PC-9 (cell line): ENCODE results near the gene DSG3. TPM values are rescaled to one million over a fixed set of nuclear protein-coding genes. Genes with fewer than 3 reads are reported as not detected.
"Not testable (repeated sequence)": the region's sequence is repeated elsewhere in the genome, so short reads cannot be mapped to it uniquely, and the experiment has no call there.

Source experiments
- BruUV-seq: library from RNA; stranded (reverse); fragments of 400-500 nt; replicated peaks from 2 replicates; lab custom pipeline; 2021; lab: Mats Ljungman, UMichigan
- CTCF ChIA-PET: fragments of 300-600 bp; sonication (Branson Sonifier 250); formaldehyde crosslinking; loops from one replicate; lab custom pipeline; 2022; ENCODE audit warnings: antibody characterized with exemption; lab: Charles Lee
- POLR2A ChIA-PET: fragments of 300-600 bp; sonication (Branson Sonifier 250); formaldehyde crosslinking; loops from one replicate; lab custom pipeline; 2022; ENCODE audit warnings: antibody characterized with exemption; ENCODE audit not compliant: unreplicated experiment; lab: Charles Lee
- DNase-seq, 2 experiments: peaks; one replicate each; pipeline versions ENCODE4 v3.0.0 to v3.0.0-alpha.2; 2015 to 2022; ENCODE audit warnings: mixed read lengths in 1 of 2
- H2AFZ ChIP-seq: fragments of 200-600 bp; sonication (generic); 2 replicates; pipeline ENCODE4 v1.8.1; 2017; ENCODE audit warnings: antibody characterized with exemption
- H3F3A ChIP-seq: fragments of 200-600 bp; sonication (generic); 2 replicates; pipeline ENCODE4 v1.8.1; 2017; ENCODE audit warnings: antibody characterized with exemption, mild to moderate bottlenecking, low read depth; ENCODE audit not compliant: insufficient read depth
- H3K27ac ChIP-seq: fragments of 200-600 bp; sonication (generic); 2 replicates; pipeline ENCODE4 v1.6.1; 2016; ENCODE audit warnings: mixed run types
- H3K27me3 ChIP-seq: fragments of 200-600 bp; sonication (generic); 2 replicates; pipeline ENCODE4 v1.6.1; 2016; ENCODE audit warnings: low read depth, mixed run types; ENCODE audit not compliant: insufficient read depth
- H3K36me3 ChIP-seq: fragments of 200-600 bp; sonication (generic); 2 replicates; pipeline ENCODE4 v1.6.1; 2016; ENCODE audit warnings: low read depth, mixed run types
- H3K4me1 ChIP-seq: fragments of 200-600 bp; sonication (generic); replicated peaks from 2 replicates; pipeline ENCODE4 v1.6.1; 2016; ENCODE audit warnings: mixed run types; ENCODE audit not compliant: insufficient read depth
- H3K4me2 ChIP-seq: fragments of 200-600 bp; sonication (generic); 2 replicates; pipeline ENCODE4 v1.6.1; 2017; ENCODE audit warnings: mixed run types
- H3K4me3 ChIP-seq: fragments of 200-600 bp; sonication (generic); 2 replicates; pipeline ENCODE4 v1.6.1; 2016; ENCODE audit warnings: mixed run types
- H3K79me2 ChIP-seq: fragments of 200-600 bp; sonication (generic); 2 replicates; pipeline ENCODE4 v1.6.1; 2017; ENCODE audit warnings: low read depth, mixed run types
- H3K9me2 ChIP-seq: fragments of 200-600 bp; sonication (generic); 2 replicates; pipeline ENCODE4 v1.8.1; 2017; ENCODE audit warnings: mild to moderate bottlenecking; ENCODE audit not compliant: insufficient read depth
- H3K9me3 ChIP-seq: fragments of 200-600 bp; sonication (generic); 2 replicates; pipeline ENCODE4 v1.8.1; 2016; ENCODE audit warnings: low read depth; ENCODE audit not compliant: insufficient read depth
- H4K20me1 ChIP-seq: fragments of 200-600 bp; sonication (generic); 2 replicates; pipeline ENCODE4 v1.8.1; 2017; ENCODE audit not compliant: insufficient read depth
- CTCF ChIP-seq: fragments of 200-600 bp; sonication (generic); conservative IDR thresholded peaks from 2 replicates; pipeline ENCODE4 v1.6.1; 2017; ENCODE audit warnings: mixed run types, antibody characterized with exemption, mild to moderate bottlenecking, moderate library complexity
- EZH2 ChIP-seq: fragments of 200-600 bp; sonication (generic); IDR thresholded peaks from 2 replicates; pipeline ENCODE4 v1.8.0; 2017; ENCODE audit warnings: antibody characterized with exemption, low read depth
- intact Hi-C: fragments of 100-400 bp; cut with micrococcal nuclease; formaldehyde crosslinking; loops from one replicate; pipeline ENCODE4 v1.10.0; 2022; ENCODE audit not compliant: unreplicated experiment
- total RNA-seq: library from RNA; stranded (reverse); gene quantifications from 2 replicates; pipeline ENCODE4 v1.2.3, GENCODE V29; 2021

The DSG3 gene
- total RNA-seq, 1 experiment from 2014 or later = 0.13 TPM

GRCh38 chr18:31493171-31493570, 45.6 kb downstream of the DSG3 start:
- intact Hi-C loops = loop anchor here (5.0 kb wide), 1 partner anchor 41 kb away; no protein-coding TSS in a partner anchor
- no TSS peak for BruUV-seq
- no peak for TF ChIP-seq EZH2
- TF ChIP-seq CTCF = no peak
- no peak overlapping the region for H2AFZ ChIP-seq
- no peaks in the 10 kb centered on the region for H3K36me3 ChIP-seq
- no peak overlapping the region for H3K4me3 ChIP-seq
- no peak for DNase-seq
- H3K27ac ChIP-seq = no peak overlapping the region
- ChIA-PET CTCF (no interaction called here), POLR2A (no interaction called here)
- peaks cover 36% of the 10 kb centered on the region for H3F3A ChIP-seq
- H3K4me2 ChIP-seq = no peak overlapping the region
- H3K79me2 ChIP-seq = no peaks in the 10 kb centered on the region
- H3K9me2 ChIP-seq = no peaks in the 10 kb centered on the region
- H3K4me1 ChIP-seq = peaks cover 45% of the 10 kb centered on the region
- H3K9me3 ChIP-seq = no peaks in the 10 kb centered on the region
- no peaks in the 10 kb centered on the region for H4K20me1 ChIP-seq
- H3K27me3 ChIP-seq = no peaks in the 10 kb centered on the region

- H4K20me1 ChIP-seq = no peaks in the 10 kb centered on the region
- no TSS peak for BruUV-seq
- POLR2A ChIA-PET = no interaction called here
- no peaks in the 10 kb centered on the region for H3K9me2 ChIP-seq
- intact Hi-C loops = loop anchor here (5.0 kb wide), 1 partner anchor 42 kb away; no protein-coding TSS in a partner anchor
- H3K4me2 ChIP-seq = no peak overlapping the region
- no peak overlapping the region for H2AFZ ChIP-seq
- TF ChIP-seq CTCF (no peak), EZH2 (no peak)
- no peak overlapping the region for H3K4me3 ChIP-seq
- DNase-seq = no peak
- H3F3A ChIP-seq = peaks cover 33% of the 10 kb centered on the region
- CTCF ChIA-PET = no interaction called here
- no peaks in the 10 kb centered on the region for H3K36me3 ChIP-seq
- H3K27ac ChIP-seq = no peak overlapping the region
- no peaks in the 10 kb centered on the region for H3K9me3 ChIP-seq
- peaks cover 38% of the 10 kb centered on the region for H3K4me1 ChIP-seq
- H3K79me2 ChIP-seq = peaks cover 7% of the 10 kb centered on the region
- H3K27me3 ChIP-seq = no peaks in the 10 kb centered on the region
Measured at GRCh38 chr18:31493941-31494340, 46.4 kb downstream of the DSG3 start.

- H3K27me3 ChIP-seq, H3K4me3 ChIP-seq, H3K36me3 ChIP-seq, H2AFZ ChIP-seq, CTCF ChIA-PET, DNase-seq, H3K4me2 ChIP-seq, H3K27ac ChIP-seq, H3K9me3 ChIP-seq, POLR2A ChIA-PET, BruUV-seq, H3K9me2 ChIP-seq, H4K20me1 ChIP-seq: not testable (repeated sequence)
- peaks cover 25% of the 10 kb centered on the region for H3F3A ChIP-seq
- peaks cover 37% of the 10 kb centered on the region for H3K4me1 ChIP-seq
- peaks cover 16% of the 10 kb centered on the region for H3K79me2 ChIP-seq
- intact Hi-C loops = loop anchor here (5.0 kb wide), 1 partner anchor 42 kb away; no protein-coding TSS in a partner anchor
Measured at GRCh38 chr18:31494705-31495244, 47.2 kb downstream of the DSG3 start.
